IPS DF 6.9 (cell line): ENCODE data around the gene HRH3.

Source experiments
- DNase-seq: peaks from one replicate; pipeline ENCODE4 v3.0.0-alpha.2; 2013; ENCODE audit warnings: low read depth, low spot score
- H3K27ac ChIP-seq: one replicate; pipeline ENCODE4 v1.5.1; 2013; ENCODE audit warnings: low read length, control low read depth
- H3K27me3 ChIP-seq: 2 replicates; pipeline ENCODE4 v1.6.1; 2013; ENCODE audit warnings: mild to moderate bottlenecking, low read length; ENCODE audit not compliant: control insufficient read depth, insufficient read depth
- H3K36me3 ChIP-seq: 2 replicates; pipeline ENCODE4 v1.6.1; 2013; ENCODE audit warnings: low read length; ENCODE audit not compliant: control insufficient read depth, insufficient read depth
- H3K4me1 ChIP-seq: 2 replicates; pipeline ENCODE4 v1.6.1; 2013; ENCODE audit warnings: low read length; ENCODE audit not compliant: control insufficient read depth, insufficient read depth
- H3K4me3 ChIP-seq: 2 replicates; pipeline ENCODE4 v1.5.1; 2013; ENCODE audit warnings: mild to moderate bottlenecking, low read length
- H3K9me3 ChIP-seq: 2 replicates; pipeline ENCODE4 v1.6.1; 2013; ENCODE audit warnings: low read length, inconsistent platforms; ENCODE audit not compliant: control insufficient read depth, insufficient read depth
- WGBS: extraction: QIAGEN DNeasy Blood & Tissue Kit; methylation state at CpG from one replicate; pipeline ENCODE4 v1.1.7; 2013; ENCODE audit warnings: mixed read lengths, missing lambda C conversion rate; ENCODE audit not compliant: insufficient read length, insufficient coverage; 5-methylcytosine and 5-hydroxymethylcytosine counted together

Gene HRH3

DNA sequence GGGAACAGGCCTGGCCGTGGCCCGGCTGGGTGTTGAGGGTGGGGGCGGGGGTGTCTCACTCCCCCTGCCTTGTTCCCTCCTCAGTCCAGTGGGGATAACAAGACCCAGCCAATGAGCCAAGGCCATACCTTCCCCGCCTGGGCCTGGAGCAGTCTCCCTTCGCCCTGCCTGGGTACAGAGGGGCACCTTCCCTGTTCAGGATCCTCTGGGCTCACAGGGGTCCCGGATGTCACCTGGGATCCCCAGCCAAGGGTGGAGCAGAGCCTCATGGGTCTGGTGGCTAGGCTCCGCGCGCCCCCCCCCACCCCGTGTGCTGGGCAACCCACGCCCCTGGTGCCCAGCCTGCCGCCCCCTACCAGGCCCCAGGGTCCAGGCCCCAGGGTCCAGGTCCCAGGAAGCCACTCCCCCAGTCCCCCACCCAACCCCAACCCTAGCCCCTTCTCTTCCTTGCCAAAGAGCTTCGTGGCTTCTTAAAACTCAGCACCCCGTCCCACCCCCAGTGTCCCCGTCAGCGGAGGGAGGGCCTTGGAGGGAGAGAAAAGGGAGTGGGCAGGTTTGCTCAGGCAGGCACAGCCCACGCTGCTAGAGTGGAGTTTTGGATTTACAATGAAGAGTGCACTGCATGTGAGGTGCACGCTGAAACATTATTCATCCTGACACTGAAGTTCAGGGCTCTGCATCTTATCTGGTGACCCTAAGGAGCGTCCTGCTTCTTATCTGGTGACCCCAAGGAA, 11.8 kb downstream of the HRH3 start:
- WGBS: no CpG with 5 or more reads among the region's 19 CpGs
- DNase-seq: no peak
- no peaks in the 10 kb centered on the region for H3K9me3 ChIP-seq
- no peaks in the 10 kb centered on the region for H3K27me3 ChIP-seq
- H3K4me3 ChIP-seq: no peak overlapping the region
- H3K27ac ChIP-seq: no peak overlapping the region
- no peaks in the 10 kb centered on the region for H3K36me3 ChIP-seq
- no peaks in the 10 kb centered on the region for H3K4me1 ChIP-seq

DNA sequence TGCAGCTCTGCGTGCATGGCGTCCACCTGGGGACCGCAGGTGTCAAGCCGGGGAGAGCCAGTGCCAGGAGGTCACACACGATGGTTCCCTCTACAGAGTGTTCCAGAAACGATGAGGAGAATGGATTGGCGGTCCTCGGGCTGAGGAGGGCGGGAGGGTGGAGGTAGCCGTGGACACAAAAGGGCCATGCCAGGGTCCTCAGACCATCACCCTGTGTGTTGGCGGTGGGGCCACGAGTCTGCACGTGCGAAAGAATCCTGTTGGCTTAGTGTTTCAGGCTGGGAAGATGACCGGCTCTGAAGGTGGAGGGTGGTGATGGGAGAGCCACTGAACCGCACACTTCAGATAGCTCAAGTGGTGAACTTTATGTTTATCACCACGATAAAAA, 13.7 kb downstream of the HRH3 start:
- no CpG with 5 or more reads among the region's 17 CpGs for WGBS

DNA sequence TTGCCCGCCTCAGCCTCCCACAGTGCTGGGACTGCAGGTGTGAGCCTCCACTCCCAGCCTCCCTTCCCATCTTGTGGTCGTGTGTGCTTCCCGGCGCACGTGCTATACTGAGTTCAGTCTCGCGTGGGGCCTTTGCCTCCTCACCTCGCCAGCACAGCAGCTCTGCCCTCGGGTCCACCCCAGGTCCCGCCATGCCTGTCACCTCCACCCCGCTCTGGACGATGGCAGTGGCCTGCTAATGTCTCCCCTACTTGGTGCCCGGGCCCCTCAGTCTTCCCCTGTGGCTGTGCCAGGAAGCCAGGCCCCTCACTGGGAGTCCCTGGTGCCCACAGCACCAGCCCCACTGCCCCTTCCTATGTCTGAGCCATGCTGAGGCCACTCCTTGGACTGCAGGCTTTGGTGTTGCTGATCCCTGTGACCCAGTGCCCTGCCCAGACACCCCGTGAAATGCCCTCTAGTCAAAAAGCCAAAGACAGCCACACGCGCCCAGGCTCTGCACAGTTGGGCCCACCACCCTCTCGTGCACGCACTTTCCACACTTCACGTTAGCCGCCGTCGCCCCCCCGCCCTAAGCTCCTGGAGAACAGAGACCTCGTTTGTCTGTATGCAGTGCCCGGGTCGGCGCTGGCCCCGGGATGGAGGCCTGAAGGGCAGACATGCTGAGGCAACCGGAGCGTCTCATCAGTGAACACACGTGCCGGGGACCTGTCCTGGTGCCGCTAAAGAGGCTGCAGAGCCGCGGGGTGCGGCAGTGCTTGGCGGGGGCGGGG, 14.3 kb downstream of the HRH3 start:
- Histone ChIP-seq H3K27ac (no peak overlapping the region), H3K9me3 (no peaks in the 10 kb centered on the region), H3K27me3 (no peaks in the 10 kb centered on the region), H3K4me3 (no peak overlapping the region), H3K36me3 (peaks cover 11% of the 10 kb centered on the region; the same call in 1 of the 2 replicates), H3K4me1 (no peaks in the 10 kb centered on the region)
- no peak for DNase-seq
- WGBS: no CpG with 5 or more reads among the region's 38 CpGs

More for the DNA sequence above, 13.7 kb downstream of the HRH3 start:
- Histone ChIP-seq H3K4me3 (no peak overlapping the region), H3K36me3 (peaks cover 7% of the 10 kb centered on the region; the same call in 1 of the 2 replicates), H3K27ac (no peak overlapping the region), H3K9me3 (no peaks in the 10 kb centered on the region), H3K27me3 (no peaks in the 10 kb centered on the region), H3K4me1 (no peaks in the 10 kb centered on the region)
- DNase-seq: no peak

DNA sequence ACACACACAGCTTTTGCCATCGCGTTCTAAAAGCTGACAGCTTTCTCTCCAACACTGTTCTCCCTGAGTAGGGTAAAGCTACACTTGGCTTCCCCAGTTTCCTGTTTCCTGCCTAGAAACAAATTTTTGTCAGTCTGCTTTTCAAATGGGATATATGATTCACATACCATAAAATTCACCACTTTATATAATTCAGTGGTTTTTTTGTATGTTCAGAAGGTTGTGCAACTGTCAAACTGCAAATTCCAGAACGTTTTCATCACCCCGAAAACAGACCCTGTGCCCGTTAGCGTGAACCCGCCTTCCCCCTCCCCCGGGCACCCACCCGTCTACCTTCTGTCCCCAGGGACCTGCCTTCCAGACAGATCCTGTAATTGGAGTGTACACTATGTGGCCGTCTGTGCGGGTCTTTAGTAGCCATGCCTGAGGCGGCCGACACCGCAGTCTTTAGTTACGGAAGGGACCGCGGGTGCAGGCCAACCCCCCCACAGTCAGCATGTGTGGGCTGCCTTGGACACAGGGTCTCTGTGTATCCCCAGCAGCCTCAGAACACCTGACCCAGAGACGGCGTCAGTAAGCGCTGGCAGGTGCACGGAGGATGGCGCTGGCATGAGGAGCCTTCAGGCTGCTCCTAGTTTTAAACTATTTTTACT, 16.6 kb downstream of the HRH3 start:
- Histone ChIP-seq H3K9me3 (no peaks in the 10 kb centered on the region), H3K27me3 (no peaks in the 10 kb centered on the region), H3K4me1 (no peaks in the 10 kb centered on the region), H3K27ac (no peak overlapping the region), H3K36me3 (peaks cover 21% of the 10 kb centered on the region), H3K4me3 (no peak overlapping the region; the same call in 1 of the 2 replicates)
- WGBS: no CpG with 5 or more reads among the region's 22 CpGs
- no peak for DNase-seq

DNA sequence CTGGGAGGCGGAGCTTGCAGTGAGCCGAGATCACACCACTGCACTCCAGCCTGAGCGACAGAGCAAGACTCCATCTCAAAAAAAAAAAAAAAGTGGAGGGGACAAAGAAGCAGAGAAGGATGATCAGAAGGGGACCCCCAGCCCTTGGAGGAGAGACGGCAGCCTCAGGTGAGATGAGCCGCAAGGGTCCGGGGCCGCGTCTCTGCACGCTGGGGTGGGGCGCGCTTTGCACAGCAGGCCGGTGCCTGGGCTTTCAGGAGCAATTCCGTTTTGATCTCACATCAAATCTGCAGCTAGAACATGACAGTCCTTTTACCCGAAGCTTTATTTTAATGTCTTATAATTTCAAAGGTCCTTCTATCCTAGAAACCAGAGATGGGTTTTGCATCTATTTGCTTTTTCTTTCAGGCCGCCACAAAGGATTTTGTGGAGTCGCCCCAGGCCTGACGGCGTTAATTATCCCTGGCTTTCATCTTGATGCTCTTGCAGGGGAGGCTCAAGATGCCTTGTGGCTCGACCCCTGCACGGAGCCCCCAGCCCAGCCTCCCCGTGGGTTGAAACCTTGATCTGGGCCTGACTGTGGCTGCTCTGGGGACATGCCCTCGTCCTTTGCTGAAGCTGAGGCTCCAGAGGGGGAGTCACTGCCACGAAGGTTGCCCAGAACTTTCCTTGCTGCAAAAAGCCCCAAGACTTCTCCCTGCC, 17.3 kb downstream of the HRH3 start:
- Histone ChIP-seq H3K27ac (no peak overlapping the region), H3K36me3 (peaks cover 22% of the 10 kb centered on the region), H3K4me3 (no peak overlapping the region), H3K9me3 (no peaks in the 10 kb centered on the region), H3K4me1 (no peaks in the 10 kb centered on the region), H3K27me3 (no peaks in the 10 kb centered on the region)
- no peak for DNase-seq
- WGBS: no CpG with 5 or more reads among the region's 23 CpGs

DNA sequence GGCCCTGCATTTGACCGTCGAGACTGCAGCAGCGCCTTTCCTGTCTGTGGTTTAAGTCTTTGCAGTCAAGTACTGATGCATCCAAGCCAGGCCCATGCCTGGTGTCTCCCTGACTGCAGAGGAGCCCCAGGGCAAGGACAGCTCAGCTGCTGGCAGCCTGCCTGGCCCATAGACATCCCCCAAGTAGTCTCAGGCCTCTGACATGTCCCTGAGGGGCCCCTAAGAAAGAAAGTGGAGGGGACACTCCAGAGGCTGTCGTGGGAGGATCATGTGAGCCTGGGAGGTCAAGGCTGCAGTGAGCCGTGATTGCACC, 18.0 kb downstream of the HRH3 start:
- Histone ChIP-seq H3K27ac (no peak overlapping the region), H3K4me3 (no peak overlapping the region), H3K4me1 (no peaks in the 10 kb centered on the region), H3K9me3 (no peaks in the 10 kb centered on the region), H3K27me3 (no peaks in the 10 kb centered on the region), H3K36me3 (peaks cover 22% of the 10 kb centered on the region)
- WGBS: no CpG with 5 or more reads among the region's 5 CpGs
- no peak for DNase-seq

DNA sequence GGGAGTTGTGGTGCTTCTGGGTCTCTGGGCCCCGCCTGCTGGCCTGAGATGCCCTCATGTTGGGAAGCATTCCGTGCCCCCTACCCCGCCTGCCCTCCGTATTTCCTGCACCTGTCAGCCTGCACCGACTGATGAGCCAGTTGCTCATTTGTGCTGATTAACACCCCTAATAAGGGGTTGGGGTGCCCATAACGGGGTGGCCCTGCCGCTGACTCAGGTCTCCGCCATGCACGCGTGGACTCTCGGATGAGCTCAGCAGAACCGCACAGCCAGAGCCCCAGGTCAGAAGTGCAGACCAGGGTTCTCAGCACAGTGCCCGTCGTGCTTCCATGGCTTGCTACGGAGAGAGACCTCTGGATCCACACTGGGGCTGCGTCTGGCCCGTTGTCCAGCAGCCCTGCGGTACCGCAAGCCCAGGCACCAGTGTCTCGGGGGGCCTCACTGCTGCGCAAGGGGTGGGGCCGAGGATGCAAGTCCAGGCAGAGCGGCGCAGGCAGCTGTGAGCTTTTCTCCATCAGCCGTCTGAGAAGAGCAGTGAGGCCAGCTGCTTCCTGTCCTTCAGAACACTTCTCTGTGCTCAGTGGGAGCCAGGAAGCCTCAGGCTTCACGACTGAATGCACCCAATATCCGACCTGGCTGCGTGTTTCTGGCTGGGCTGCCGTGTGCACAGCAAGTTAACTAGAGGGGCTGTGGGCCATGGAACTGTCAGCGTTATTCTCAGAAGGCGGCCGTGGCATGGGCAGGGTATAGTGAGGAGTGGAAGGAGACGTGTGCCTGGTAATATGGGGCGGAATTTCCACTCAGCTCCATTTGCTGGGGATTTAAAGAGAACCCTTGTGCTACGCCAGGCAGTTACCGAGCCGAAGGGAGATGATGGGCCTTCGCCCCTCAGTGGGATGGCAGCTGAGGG, 18.6 kb downstream of the HRH3 start:
- DNase-seq: no peak
- H3K9me3 ChIP-seq: no peaks in the 10 kb centered on the region
- no peaks in the 10 kb centered on the region for H3K27me3 ChIP-seq
- H3K4me3 ChIP-seq: no peak overlapping the region
- no peak overlapping the region for H3K27ac ChIP-seq
- H3K36me3 ChIP-seq: peaks cover 22% of the 10 kb centered on the region
- no CpG with 5 or more reads among the region's 38 CpGs for WGBS
- H3K4me1 ChIP-seq: no peaks in the 10 kb centered on the region

DNA sequence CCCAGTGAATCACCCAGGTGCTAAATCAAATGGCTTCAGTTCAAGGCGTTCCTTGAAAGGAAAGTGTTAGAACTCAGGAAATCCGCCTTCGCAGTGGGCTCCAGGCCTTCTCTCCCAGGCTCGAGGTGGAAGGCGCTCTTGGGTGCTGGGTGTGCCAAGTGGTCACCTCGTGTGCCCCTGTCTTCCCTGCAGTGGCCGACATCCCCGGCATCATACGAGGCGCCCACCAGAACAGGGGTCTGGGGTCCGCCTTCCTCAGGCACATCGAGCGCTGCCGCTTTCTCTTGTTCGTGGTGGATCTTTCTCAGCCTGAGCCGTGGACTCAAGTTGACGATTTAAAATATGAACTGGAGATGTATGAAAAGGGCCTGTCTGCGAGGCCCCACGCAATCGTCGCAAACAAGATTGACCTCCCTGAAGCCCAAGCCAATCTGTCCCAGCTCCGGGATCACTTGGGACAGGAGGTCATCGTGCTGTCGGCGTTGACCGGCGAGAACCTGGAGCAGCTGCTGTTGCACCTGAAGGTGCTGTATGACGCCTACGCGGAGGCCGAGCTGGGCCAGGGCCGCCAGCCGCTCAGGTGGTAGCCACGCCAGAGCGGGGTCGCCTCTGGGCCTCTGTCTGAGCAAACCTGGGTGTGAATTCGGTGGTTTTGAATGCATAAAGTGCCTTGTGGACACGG, 19.4 kb downstream of the HRH3 start:
- Histone ChIP-seq H3K27ac (no peak overlapping the region), H3K36me3 (peaks cover 22% of the 10 kb centered on the region), H3K4me3 (no peak overlapping the region), H3K4me1 (no peaks in the 10 kb centered on the region), H3K27me3 (no peaks in the 10 kb centered on the region), H3K9me3 (no peaks in the 10 kb centered on the region)
- no CpG with 5 or more reads among the region's 38 CpGs for WGBS
- DNase-seq: no peak

DNA sequence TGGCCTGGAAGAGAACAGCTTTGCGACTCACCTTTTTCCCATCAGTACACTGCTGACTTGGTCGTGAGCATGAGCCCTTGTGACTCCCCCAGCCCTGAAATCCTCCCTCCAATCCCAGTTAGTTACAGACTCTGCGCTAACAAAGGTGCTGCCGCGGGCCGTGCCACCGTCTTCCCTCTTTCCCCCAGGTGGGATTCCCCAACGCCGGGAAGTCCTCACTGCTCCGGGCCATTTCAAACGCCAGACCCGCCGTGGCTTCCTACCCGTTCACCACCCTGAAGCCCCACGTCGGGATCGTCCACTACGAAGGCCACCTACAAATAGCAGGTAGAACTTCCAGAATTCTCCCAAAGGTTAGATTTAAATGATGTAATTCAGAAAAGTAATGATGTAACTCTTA, 21.1 kb downstream of the HRH3 start:
- H3K4me3 ChIP-seq: no peak overlapping the region
- no CpG with 5 or more reads among the region's 18 CpGs for WGBS
- H3K27ac ChIP-seq: no peak overlapping the region
- no peaks in the 10 kb centered on the region for H3K4me1 ChIP-seq
- H3K9me3 ChIP-seq: no peaks in the 10 kb centered on the region
- no peak for DNase-seq
- H3K27me3 ChIP-seq: no peaks in the 10 kb centered on the region
- H3K36me3 ChIP-seq: peaks cover 22% of the 10 kb centered on the region
